Esophagus squamous epithelium (tissue), 5 donors: ENCODE results near the gene GH1. TPM values are rescaled to one million over a fixed set of nuclear protein-coding genes. Genes with fewer than 3 reads are reported as not detected.
"Not testable (repeated sequence)": the region's sequence is repeated elsewhere in the genome, so short reads cannot be mapped to it uniquely, and the experiment has no call there.

Experiments used
- DNase-seq: peaks from one replicate; lab custom pipeline; 2025; lab: John Stamatoyannopoulos, UW
- H3K27ac ChIP-seq, 4 donors: fragments of 200-600 bp; sonication (generic); one replicate each; pipeline ENCODE4 v1.5.1; 2016 to 2019; ENCODE audit warnings: mild to moderate bottlenecking in 1 of 4
- H3K27me3 ChIP-seq, 4 donors: fragments of 200-600 bp; sonication (generic); 1 replicate in 3 of 4; 2 replicates in 1 of 4; pipeline versions ENCODE4 v1.5.1 to v1.6.0; 2017 to 2021; ENCODE audit warnings: antibody characterized with exemption in 1 of 4
- H3K36me3 ChIP-seq, 3 donors: fragments of 200-600 bp; sonication (generic); one replicate each; pipeline ENCODE4 v1.5.1; 2016 to 2019
- H3K4me1 ChIP-seq, 3 donors: fragments of 200-600 bp; sonication (generic); one replicate each; pipeline ENCODE4 v1.5.1; 2017 to 2019
- H3K4me3 ChIP-seq, 4 donors: fragments of 200-600 bp; sonication (generic); 1 replicate in 3 of 4; 2 replicates in 1 of 4; pipeline ENCODE4 v1.5.1; 2016 to 2019; ENCODE audit warnings: mild to moderate bottlenecking in 2 of 4, moderate library complexity in 1 of 4
- H3K9me3 ChIP-seq, 3 donors: fragments of 200-600 bp; sonication (generic); one replicate each; pipeline ENCODE4 v1.5.1; 2016 to 2019
- POLR2A ChIP-seq, 4 donors: fragments of 450-650 bp; IDR thresholded peaks; one replicate each; pipeline ENCODE4 v1.6.1; 2017; ENCODE audit warnings: antibody characterized with exemption in 4 of 4, mild to moderate bottlenecking in 4 of 4, moderate library complexity in 3 of 4
- WGBS, 2 donors: methylation state at CpG; one replicate each; pipeline ENCODE4 v1.1.5; 2018; 5-methylcytosine and 5-hydroxymethylcytosine counted together
- intact Hi-C: fragments of 100-400 bp; cut with DNase I; formaldehyde crosslinking; loops from one replicate; pipeline ENCODE4 v1.15.0; 2022
- total RNA-seq, 4 donors: library from RNA; depleted of rRNA; stranded (reverse); fragments of >200 nt; gene quantifications; one replicate each; pipeline ENCODE4 v1.1.0, GENCODE V29; 2016
- TF ChIP-seq, protein P1 (sequence below), 6 experiments: fragments of 450-650 bp in 4 of 6; fragments of 200-600 bp in 2 of 6; sonication (generic) in 2 of 6; IDR thresholded peaks; one replicate each; pipeline ENCODE4 v1.5.1; 2016 to 2019; ENCODE audit warnings: antibody characterized with exemption in 6 of 6, mild to moderate bottlenecking in 4 of 6, moderate library complexity in 4 of 6
- donor health status: DM: yes; HTN: yes; CAD: no.

The GH1 gene
- total RNA-seq, 4 donors from 2014 or later: not detected

DNA sequence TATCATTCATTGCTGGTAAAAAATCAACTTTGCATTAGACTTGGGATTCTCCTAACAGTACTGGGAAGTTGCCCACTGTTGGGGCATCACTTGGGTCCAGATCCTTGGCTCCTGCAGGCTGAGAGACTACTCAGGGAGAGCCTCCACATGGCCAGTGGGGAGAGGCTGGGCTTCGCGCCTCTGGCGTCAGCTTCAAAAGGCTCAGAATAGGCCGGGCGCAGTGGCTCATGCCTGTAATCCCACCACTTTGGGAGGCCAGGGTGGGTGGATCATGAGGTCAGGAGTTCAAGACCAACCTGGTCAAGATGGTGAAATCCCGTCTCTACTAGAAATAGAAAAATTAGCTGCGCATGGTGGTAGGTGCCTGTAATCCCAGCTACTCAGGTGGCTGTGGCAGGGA is 4.2 kb downstream of the GH1 start:
- Histone ChIP-seq H3K36me3 (no peaks in the 10 kb centered on the region), H3K4me1 (peaks cover 0 to 4% (median 0%) of the 10 kb centered on the region in 3 donors), H3K27me3 (peaks cover 0 to 40% (median 0%) of the 10 kb centered on the region in 4 donors), H3K27ac (no peak overlapping the region), H3K9me3 (no peaks in the 10 kb centered on the region), H3K4me3 (no peak overlapping the region)
- TF ChIP-seq POLR2A (IDR thresholded peaks at IDR 0.05): no peak
- TF ChIP-seq, protein P1, sequence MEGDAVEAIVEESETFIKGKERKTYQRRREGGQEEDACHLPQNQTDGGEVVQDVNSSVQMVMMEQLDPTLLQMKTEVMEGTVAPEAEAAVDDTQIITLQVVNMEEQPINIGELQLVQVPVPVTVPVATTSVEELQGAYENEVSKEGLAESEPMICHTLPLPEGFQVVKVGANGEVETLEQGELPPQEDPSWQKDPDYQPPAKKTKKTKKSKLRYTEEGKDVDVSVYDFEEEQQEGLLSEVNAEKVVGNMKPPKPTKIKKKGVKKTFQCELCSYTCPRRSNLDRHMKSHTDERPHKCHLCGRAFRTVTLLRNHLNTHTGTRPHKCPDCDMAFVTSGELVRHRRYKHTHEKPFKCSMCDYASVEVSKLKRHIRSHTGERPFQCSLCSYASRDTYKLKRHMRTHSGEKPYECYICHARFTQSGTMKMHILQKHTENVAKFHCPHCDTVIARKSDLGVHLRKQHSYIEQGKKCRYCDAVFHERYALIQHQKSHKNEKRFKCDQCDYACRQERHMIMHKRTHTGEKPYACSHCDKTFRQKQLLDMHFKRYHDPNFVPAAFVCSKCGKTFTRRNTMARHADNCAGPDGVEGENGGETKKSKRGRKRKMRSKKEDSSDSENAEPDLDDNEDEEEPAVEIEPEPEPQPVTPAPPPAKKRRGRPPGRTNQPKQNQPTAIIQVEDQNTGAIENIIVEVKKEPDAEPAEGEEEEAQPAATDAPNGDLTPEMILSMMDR (IDR thresholded peaks at IDR 0.05): no peak
- intact Hi-C loops: loop anchor here (10.0 kb wide), 1 partner anchor 220 kb away; the partner anchor contains the start of gene ERN1
- no peak for DNase-seq
- 86 to 90% methylated on average over 2 to 6 of the region's 7 CpGs for WGBS, 2 donors

GRCh38 chr17:63911657-63912100 is 7.0 kb downstream of the GH1 start:
- DNase-seq: no peak
- Histone ChIP-seq H3K36me3 (no peaks in the 10 kb centered on the region), H3K27me3 (peaks cover 0 to 26% (median 0%) of the 10 kb centered on the region in 4 donors), H3K9me3 (no peaks in the 10 kb centered on the region), H3K4me1 (no peaks in the 10 kb centered on the region), H3K4me3 (no peak overlapping the region), H3K27ac (no peak overlapping the region)
- 55 to 80% methylated on average over 4 to 5 of the region's 8 CpGs for WGBS, 2 donors
- TF ChIP-seq POLR2A (IDR thresholded peaks at IDR 0.05): no peak
- TF ChIP-seq, protein P1 (IDR thresholded peaks at IDR 0.05): peak; percentile 49 to 91 (median 62)
- intact Hi-C loops: loop anchor here (10.0 kb wide), 1 partner anchor 223 kb away; the partner anchor contains the start of gene ERN1

DNA sequence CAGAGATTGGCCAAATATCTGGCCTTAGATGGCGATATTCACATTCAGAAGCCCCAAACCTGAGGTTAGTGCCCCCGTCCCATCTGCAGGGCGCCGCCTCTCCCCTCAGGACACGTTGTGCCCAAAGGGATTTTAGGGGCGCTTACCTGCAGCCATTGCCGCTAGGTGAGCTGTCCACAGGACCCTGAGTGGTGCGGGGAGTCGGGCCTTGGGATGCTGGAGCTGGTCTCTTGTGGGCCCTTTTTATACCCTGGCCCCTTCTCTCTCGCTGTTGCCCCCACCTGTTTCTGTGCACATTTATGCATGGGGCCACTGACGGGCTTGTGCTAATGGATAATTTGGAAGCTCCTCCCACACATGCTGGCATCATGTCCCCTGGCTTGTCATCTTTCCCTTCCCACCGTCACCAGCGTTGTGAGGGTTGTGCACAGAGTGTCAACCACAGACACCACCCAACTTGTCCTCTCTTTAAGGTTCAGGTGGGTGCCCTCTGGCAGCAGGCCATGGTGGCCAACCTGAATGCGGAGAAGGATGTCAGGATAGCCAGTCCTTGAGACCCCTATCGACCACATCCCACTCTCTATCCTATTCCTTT is 7.5 kb downstream of the GH1 start, which contains the start of gene CSHL1:
TSS of gene CSHL1 (minus strand) at position 218 of the 595 bp plus-strand sequence. CDS start at position 156, 62 bp downstream.
- intact Hi-C loops: loop anchor here (10.0 kb wide), 1 partner anchor 224 kb away; the partner anchor contains the start of gene ERN1
- no peak for DNase-seq
- peaks cover 0 to 26% (median 0%) of the 10 kb centered on the region in 4 donors for H3K27me3 ChIP-seq
- H3K27ac ChIP-seq: no peak within 1 kb of the TSS
- WGBS, 2 donors: 56 to 77% methylated on average over 14 to 15 of the region's 15 CpGs
- TF ChIP-seq, protein P1 (IDR thresholded peaks at IDR 0.05): no peak
- TF ChIP-seq POLR2A (IDR thresholded peaks at IDR 0.05): no peak
- no peaks in the 10 kb centered on the region for H3K4me1 ChIP-seq
- H3K36me3 ChIP-seq: no peaks in the 10 kb centered on the region
- no peak within 1 kb of the TSS for H3K4me3 ChIP-seq
- H3K9me3 ChIP-seq: no peaks in the 10 kb centered on the region

DNA sequence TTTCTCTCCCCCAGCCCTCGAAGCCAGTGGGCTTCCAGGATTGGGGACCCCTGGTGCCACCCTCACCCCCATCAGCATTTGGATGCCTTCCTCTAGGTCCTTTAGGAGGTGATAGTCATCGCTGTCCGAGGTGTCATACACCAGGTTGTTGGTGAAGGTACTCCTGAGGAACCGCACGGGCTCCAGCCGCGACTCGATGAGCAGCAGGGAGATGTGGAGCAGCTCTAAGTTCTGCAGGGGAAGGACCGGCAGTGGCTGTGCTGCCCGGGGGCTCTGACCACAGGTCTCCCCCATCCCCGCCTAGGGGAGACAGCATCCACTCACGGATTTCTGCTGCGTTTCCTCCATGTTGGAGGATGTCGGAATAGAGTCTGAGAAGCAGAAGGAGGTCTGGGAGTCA is 8.5 kb downstream of the GH1 start:
- H3K36me3 ChIP-seq: no peaks in the 10 kb centered on the region
- intact Hi-C loops: loop anchor here (10.0 kb wide), 1 partner anchor 225 kb away; the partner anchor contains the start of gene ERN1
- H3K27me3 ChIP-seq: peaks cover 0 to 26% (median 0%) of the 10 kb centered on the region in 4 donors
- H3K4me3 ChIP-seq: no peak overlapping the region
- no peaks in the 10 kb centered on the region for H3K4me1 ChIP-seq
- H3K27ac ChIP-seq: no peak overlapping the region
- WGBS, 2 donors: 57% methylated on average over 7 of the region's 14 CpGs; no CpG with 5 or more reads in 1 of the 2 donors
- no peak for DNase-seq
- no peak for TF ChIP-seq POLR2A (IDR thresholded peaks at IDR 0.05)
- TF ChIP-seq, protein P1 (IDR thresholded peaks at IDR 0.05): no peak
- no peaks in the 10 kb centered on the region for H3K9me3 ChIP-seq

DNA sequence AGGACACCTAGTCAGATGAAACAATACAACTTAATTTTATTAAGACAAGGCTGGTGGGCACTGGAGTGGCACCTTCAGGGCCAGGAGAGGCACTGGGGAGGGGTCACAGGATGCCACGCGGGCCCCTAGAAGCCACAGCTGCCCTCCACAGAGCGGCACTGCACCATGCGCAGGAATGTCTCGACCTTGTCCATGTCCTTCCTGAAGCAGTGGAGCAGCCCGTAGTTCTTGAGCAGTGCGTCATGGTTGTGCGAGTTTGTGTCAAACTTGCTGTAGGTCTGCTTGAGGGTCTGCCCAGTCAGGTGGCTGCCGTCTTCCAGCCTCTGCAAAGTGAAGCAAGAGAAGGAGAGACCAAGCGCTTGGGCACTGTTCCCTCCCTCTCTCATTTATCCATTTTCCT is 9.1 kb downstream of the GH1 start:
- H3K9me3 ChIP-seq, DNase-seq, H3K27ac ChIP-seq, intact Hi-C loops, H3K4me1 ChIP-seq, H3K4me3 ChIP-seq, H3K36me3 ChIP-seq: not testable (repeated sequence)
- WGBS, 2 donors: 76 to 91% methylated on average over 6 to 9 of the region's 10 CpGs
- H3K27me3 ChIP-seq: peaks cover 0 to 26% (median 0%) of the 10 kb centered on the region in 4 donors
